Colonic mucosa (tissue), 4 donors: Measurements from ENCODE around the gene DCAF5. TPM values are rescaled to one million over a fixed set of nuclear protein-coding genes. Genes with fewer than 3 reads are reported as not detected.

Source experiments
- DNase-seq: peaks from one replicate; pipeline ENCODE4 v3.0.0-alpha.2; 2020
- H3K27ac ChIP-seq: fragments of 200-600 bp; one replicate; pipeline ENCODE4 v1.8.0; 2021
- H3K27me3 ChIP-seq: fragments of 200-600 bp; one replicate; pipeline ENCODE4 v1.8.0; 2021
- H3K36me3 ChIP-seq: fragments of 200-600 bp; one replicate; pipeline ENCODE4 v1.8.0; 2021
- H3K4me1 ChIP-seq: fragments of 200-600 bp; one replicate; pipeline ENCODE4 v1.8.0; 2021; ENCODE audit warnings: mild to moderate bottlenecking
- H3K4me3 ChIP-seq: fragments of 200-600 bp; one replicate; pipeline ENCODE4 v1.8.0; 2021
- H3K9ac ChIP-seq, 2 donors: one replicate each; pipeline ENCODE4 v1.7.0; 2013; ENCODE audit warnings: control low read depth in 2 of 2, low read depth in 2 of 2, low read length in 2 of 2
- H3K9me3 ChIP-seq: fragments of 200-600 bp; one replicate; pipeline ENCODE4 v1.8.0; 2021
- CTCF ChIP-seq: fragments of 200-600 bp; IDR thresholded peaks from one replicate; pipeline ENCODE4 v1.8.0; 2022; ENCODE audit warnings: antibody characterized with exemption, mild to moderate bottlenecking
- intact Hi-C: fragments of 100-400 bp; cut with DNase I; formaldehyde crosslinking; loops from one replicate; pipeline ENCODE4 v1.14.1; 2022
- total RNA-seq, 2 donors: library from RNA; stranded (reverse); fragmentation: NEBNext Ultra II Directional in 1 of 2; extraction: Animal tissue kit (Norgen Biotek cat#: 25700) in 1 of 2; gene quantifications; one replicate each; pipeline ENCODE4 v1.2.1, GENCODE V29; 2021
- donor health status: healthy.
- donor health status: DM: no; HTN: no; CAD: no.
- donor health status: DM: no; HTN: no; CAD: no.

Gene DCAF5
- total RNA-seq, 2 donors from 2014 or later, result 29.9 to 41.6 TPM

GRCh38 chr14:69105326-69105725, 47.6 kb downstream of the DCAF5 start:
- no peak for TF ChIP-seq CTCF
- H3K27me3 ChIP-seq, result no peaks in the 10 kb centered on the region
- no peak overlapping the region for H3K4me3 ChIP-seq
- H3K4me1 ChIP-seq, result no peaks in the 10 kb centered on the region
- no peak overlapping the region for H3K9ac ChIP-seq
- intact Hi-C loops, result loop anchor here (5.0 kb wide), 1 partner anchor 243 kb away; no protein-coding TSS in a partner anchor
- no peak overlapping the region for H3K27ac ChIP-seq
- DNase-seq, result no peak
- H3K9me3 ChIP-seq, result no peaks in the 10 kb centered on the region
- no peaks in the 10 kb centered on the region for H3K36me3 ChIP-seq

GRCh38 chr14:69101331-69101826, 51.5 kb downstream of the DCAF5 start:
- H3K27me3 ChIP-seq, result no peaks in the 10 kb centered on the region
- TF ChIP-seq CTCF, result peak; percentile 45
- intact Hi-C loops, result no loop called here
- H3K9me3 ChIP-seq, result no peaks in the 10 kb centered on the region
- no peak overlapping the region for H3K9ac ChIP-seq
- H3K36me3 ChIP-seq, result no peaks in the 10 kb centered on the region
- H3K4me3 ChIP-seq, result no peak overlapping the region
- DNase-seq, result peak; percentile 53
- peak overlapping the region; percentile 31 for H3K27ac ChIP-seq
- no peaks in the 10 kb centered on the region for H3K4me1 ChIP-seq

- H3K4me1 ChIP-seq, result no peaks in the 10 kb centered on the region
- H3K36me3 ChIP-seq, result no peaks in the 10 kb centered on the region
- no peaks in the 10 kb centered on the region for H3K27me3 ChIP-seq
- intact Hi-C loops, result no loop called here
- no peak for TF ChIP-seq CTCF
- DNase-seq, result no peak
- no peak overlapping the region for H3K27ac ChIP-seq
- no peak overlapping the region for H3K9ac ChIP-seq
- H3K4me3 ChIP-seq, result no peak overlapping the region
- H3K9me3 ChIP-seq, result no peaks in the 10 kb centered on the region
Measured at GRCh38 chr14:69097974-69098373, 54.9 kb downstream of the DCAF5 start.

- no peak for DNase-seq
- H3K9ac ChIP-seq, result no peak overlapping the region
- H3K36me3 ChIP-seq, result no peaks in the 10 kb centered on the region
- no peaks in the 10 kb centered on the region for H3K27me3 ChIP-seq
- H3K4me1 ChIP-seq, result no peaks in the 10 kb centered on the region
- H3K4me3 ChIP-seq, result no peak overlapping the region
- H3K9me3 ChIP-seq, result no peaks in the 10 kb centered on the region
- no peak for TF ChIP-seq CTCF
- intact Hi-C loops, result no loop called here
- no peak overlapping the region for H3K27ac ChIP-seq
Measured at GRCh38 chr14:69096781-69097475, 56.0 kb downstream of the DCAF5 start.

- Histone ChIP-seq H3K9ac (no peak overlapping the region), H3K27ac (no peak overlapping the region), H3K4me3 (no peak overlapping the region), H3K27me3 (no peaks in the 10 kb centered on the region), H3K36me3 (no peaks in the 10 kb centered on the region), H3K4me1 (no peaks in the 10 kb centered on the region), H3K9me3 (no peaks in the 10 kb centered on the region)
- no peak for TF ChIP-seq CTCF
- intact Hi-C loops, result no loop called here
- DNase-seq, result no peak
Measured at GRCh38 chr14:69096246-69096645, 56.7 kb downstream of the DCAF5 start.
